MM.1S (cell line): ENCODE results near the gene RELN.

ENCODE experiments used
- DNase-seq: peaks from one replicate; pipeline ENCODE4 v3.0.0-alpha.2; 2015
- H2AFZ ChIP-seq: fragments of 300-600 bp; sonication (generic); 2 replicates; pipeline ENCODE4 v1.6.0; 2016; ENCODE audit warnings: antibody characterized with exemption, low read length
- H3F3A ChIP-seq: fragments of 300-600 bp; sonication (generic); 2 replicates; pipeline ENCODE4 v1.6.1; 2016; ENCODE audit warnings: mild to moderate bottlenecking, antibody characterized with exemption, low read length, moderate library complexity, mixed read lengths; ENCODE audit not compliant: insufficient read depth
- H3K27ac ChIP-seq: fragments of 300-600 bp; sonication (generic); 2 replicates; pipeline ENCODE4 v1.5.1; 2016; ENCODE audit warnings: mild to moderate bottlenecking, low read length
- H3K27me3 ChIP-seq: fragments of 300-600 bp; sonication (generic); replicated peaks from 2 replicates; pipeline ENCODE4 v1.6.0; 2016; ENCODE audit warnings: low read length; ENCODE audit not compliant: insufficient read depth
- H3K36me3 ChIP-seq: fragments of 300-600 bp; sonication (generic); replicated peaks from 2 replicates; pipeline ENCODE4 v1.6.1; 2016; ENCODE audit warnings: mild to moderate bottlenecking, low read length, mixed read lengths; ENCODE audit not compliant: insufficient read depth
- H3K4me1 ChIP-seq: fragments of 300-600 bp; sonication (generic); 2 replicates; pipeline ENCODE4 v1.6.1; 2016; ENCODE audit warnings: low read length, mixed read lengths
- H3K4me2 ChIP-seq: fragments of 300-600 bp; sonication (generic); 2 replicates; pipeline ENCODE4 v1.6.0; 2016; ENCODE audit warnings: low read depth, low read length
- H3K4me3 ChIP-seq: fragments of 300-600 bp; sonication (generic); 2 replicates; pipeline ENCODE4 v1.5.1; 2016; ENCODE audit warnings: low read length, mixed read lengths
- H3K79me2 ChIP-seq: fragments of 300-600 bp; sonication (generic); 2 replicates; pipeline ENCODE4 v1.6.1; 2016; ENCODE audit warnings: mixed run types, low read length, mixed read lengths
- H3K9ac ChIP-seq: fragments of 300-600 bp; sonication (generic); 2 replicates; pipeline ENCODE4 v1.6.1; 2016; ENCODE audit warnings: low read length, mixed read lengths
- H3K9me2 ChIP-seq: fragments of 300-600 bp; sonication (generic); replicated peaks from 2 replicates; pipeline ENCODE4 v1.6.1; 2016; ENCODE audit warnings: mild to moderate bottlenecking, low read length, mixed read lengths; ENCODE audit not compliant: insufficient read depth
- H3K9me3 ChIP-seq: fragments of 300-600 bp; sonication (generic); replicated peaks from 2 replicates; pipeline ENCODE4 v1.6.1; 2016; ENCODE audit warnings: mild to moderate bottlenecking, low read length, mixed read lengths; ENCODE audit not compliant: insufficient read depth
- H4K20me1 ChIP-seq: fragments of 300-600 bp; sonication (generic); 2 replicates; pipeline ENCODE4 v1.6.1; 2016; ENCODE audit warnings: mild to moderate bottlenecking, low read length, moderate library complexity, mixed read lengths; ENCODE audit not compliant: insufficient read depth
- EZH2 ChIP-seq: fragments of 300-600 bp; sonication (generic); optimal IDR thresholded peaks from 2 replicates; pipeline ENCODE3; 2017; ENCODE audit warnings: low read depth, mild to moderate bottlenecking, antibody characterized with exemption, low read length, mixed read lengths
- EZH2phosphoT487 ChIP-seq: fragments of 300-600 bp; sonication (generic); IDR thresholded peaks from 2 replicates; pipeline ENCODE4 v1.6.1; 2018; ENCODE audit warnings: antibody characterized with exemption, low read length
- TF ChIP-seq, protein P1 (sequence below): fragments of 300-600 bp; sonication (generic); IDR thresholded peaks from 2 replicates; pipeline ENCODE4 v1.5.1; 2016; ENCODE audit warnings: antibody characterized with exemption, low read length, mixed read lengths

Gene RELN

DNA sequence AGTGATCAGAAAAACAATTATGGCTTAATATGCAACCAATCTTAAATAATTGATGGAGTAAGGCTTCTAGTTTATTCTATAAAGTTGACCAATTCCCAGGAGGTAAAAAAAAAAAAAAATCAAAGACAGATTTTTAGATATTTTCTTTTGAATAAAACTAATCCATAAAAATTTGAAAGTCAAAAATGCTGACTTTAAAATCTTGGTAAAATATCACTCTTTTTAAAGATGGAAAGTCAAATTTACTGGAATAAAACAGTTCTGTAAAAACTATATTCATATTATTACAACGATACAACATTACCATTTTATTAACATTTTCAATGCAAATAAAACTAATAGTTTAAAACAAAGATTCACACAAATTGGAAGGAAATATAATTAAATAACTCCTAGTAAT, 5.4 kb downstream of the RELN start:
- DNase-seq: no peak
- no peak overlapping the region for H3K4me3 ChIP-seq
- H3K9ac ChIP-seq: no peak overlapping the region
- no peak for TF ChIP-seq EZH2phosphoT487
- TF ChIP-seq EZH2: no peak
- TF ChIP-seq, protein P1, sequence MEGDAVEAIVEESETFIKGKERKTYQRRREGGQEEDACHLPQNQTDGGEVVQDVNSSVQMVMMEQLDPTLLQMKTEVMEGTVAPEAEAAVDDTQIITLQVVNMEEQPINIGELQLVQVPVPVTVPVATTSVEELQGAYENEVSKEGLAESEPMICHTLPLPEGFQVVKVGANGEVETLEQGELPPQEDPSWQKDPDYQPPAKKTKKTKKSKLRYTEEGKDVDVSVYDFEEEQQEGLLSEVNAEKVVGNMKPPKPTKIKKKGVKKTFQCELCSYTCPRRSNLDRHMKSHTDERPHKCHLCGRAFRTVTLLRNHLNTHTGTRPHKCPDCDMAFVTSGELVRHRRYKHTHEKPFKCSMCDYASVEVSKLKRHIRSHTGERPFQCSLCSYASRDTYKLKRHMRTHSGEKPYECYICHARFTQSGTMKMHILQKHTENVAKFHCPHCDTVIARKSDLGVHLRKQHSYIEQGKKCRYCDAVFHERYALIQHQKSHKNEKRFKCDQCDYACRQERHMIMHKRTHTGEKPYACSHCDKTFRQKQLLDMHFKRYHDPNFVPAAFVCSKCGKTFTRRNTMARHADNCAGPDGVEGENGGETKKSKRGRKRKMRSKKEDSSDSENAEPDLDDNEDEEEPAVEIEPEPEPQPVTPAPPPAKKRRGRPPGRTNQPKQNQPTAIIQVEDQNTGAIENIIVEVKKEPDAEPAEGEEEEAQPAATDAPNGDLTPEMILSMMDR: no peak
- H2AFZ ChIP-seq: no peak overlapping the region
- H3K4me2 ChIP-seq: no peak overlapping the region
- H3K79me2 ChIP-seq: no peaks in the 10 kb centered on the region
- no peaks in the 10 kb centered on the region for H3K36me3 ChIP-seq
- H3K27me3 ChIP-seq: no peaks in the 10 kb centered on the region; the same call in 1 of the 2 replicates
- H3F3A ChIP-seq: no peaks in the 10 kb centered on the region
- H3K27ac ChIP-seq: no peak overlapping the region
- no peaks in the 10 kb centered on the region for H4K20me1 ChIP-seq
- H3K4me1 ChIP-seq: no peaks in the 10 kb centered on the region
- H3K9me2 ChIP-seq: no peaks in the 10 kb centered on the region
- H3K9me3 ChIP-seq: no peaks in the 10 kb centered on the region

DNA sequence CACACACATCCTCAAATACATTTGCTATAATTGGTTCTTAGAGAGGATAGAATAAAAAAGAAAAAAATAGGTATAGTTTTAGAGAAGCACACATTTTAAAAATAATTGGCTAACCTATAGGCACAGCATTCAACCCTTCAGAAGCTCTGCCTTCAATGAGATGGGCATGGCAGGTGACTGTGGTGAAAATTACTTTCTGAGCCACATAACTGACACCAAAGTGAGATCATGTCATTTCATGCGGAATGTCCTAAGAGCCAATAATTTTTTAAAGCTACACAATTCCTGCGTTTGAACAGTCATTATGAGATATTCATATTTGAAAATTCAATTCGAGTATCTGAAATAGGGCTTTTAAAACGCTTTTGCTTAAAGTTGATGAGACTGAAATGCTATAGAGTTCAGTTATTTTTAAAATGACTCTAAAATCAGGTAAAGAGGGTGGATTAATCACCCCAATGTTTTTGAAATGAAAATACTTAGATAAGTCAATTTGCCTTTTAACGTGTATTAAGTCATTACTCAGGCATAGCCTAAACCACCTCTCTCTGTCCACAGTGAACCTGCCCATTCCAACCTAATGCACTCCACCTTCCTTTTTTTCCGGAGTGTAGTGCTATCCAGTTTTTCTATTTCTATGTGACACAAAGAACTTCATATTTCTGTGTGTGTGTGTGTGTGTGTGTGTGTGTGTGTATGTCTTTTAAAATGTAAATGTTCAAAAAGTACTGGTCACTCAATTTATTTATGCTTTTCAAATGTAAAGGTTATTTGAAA, 6.1 kb downstream of the RELN start:
- H3K9ac ChIP-seq: no peak overlapping the region
- no peaks in the 10 kb centered on the region for H3K36me3 ChIP-seq
- DNase-seq: no peak
- no peaks in the 10 kb centered on the region for H3K4me1 ChIP-seq
- H3K27me3 ChIP-seq: no peaks in the 10 kb centered on the region; the same call in 1 of the 2 replicates
- no peak overlapping the region for H3K27ac ChIP-seq
- no peak overlapping the region for H2AFZ ChIP-seq
- no peaks in the 10 kb centered on the region for H3K9me2 ChIP-seq
- H4K20me1 ChIP-seq: no peaks in the 10 kb centered on the region
- no peak overlapping the region for H3K4me3 ChIP-seq
- no peaks in the 10 kb centered on the region for H3F3A ChIP-seq
- H3K9me3 ChIP-seq: no peaks in the 10 kb centered on the region
- H3K79me2 ChIP-seq: no peaks in the 10 kb centered on the region
- TF ChIP-seq EZH2 (no peak), EZH2phosphoT487 (no peak)
- TF ChIP-seq, protein P1: no peak
- no peak overlapping the region for H3K4me2 ChIP-seq

DNA sequence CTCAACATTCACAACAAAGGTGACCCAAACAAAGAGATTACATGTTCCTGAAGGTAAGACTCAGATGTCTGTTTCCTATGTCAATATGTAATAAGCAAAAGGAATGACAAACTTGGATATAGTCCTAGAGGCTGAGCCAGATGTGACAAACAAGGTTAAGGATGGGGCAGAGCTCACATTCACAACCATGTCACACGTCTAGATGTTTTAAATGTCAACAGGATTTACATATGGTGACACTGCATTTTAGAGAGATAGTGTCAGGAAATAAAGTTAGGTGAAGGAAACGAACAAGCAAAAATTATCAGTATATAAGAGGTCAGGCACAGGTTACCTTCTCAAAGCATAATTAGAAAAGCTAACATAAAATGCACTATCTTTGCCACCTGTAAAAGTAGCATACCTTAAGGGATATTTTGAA, 8.4 kb downstream of the RELN start:
- Histone ChIP-seq H3K9ac (no peak overlapping the region), H3K9me3 (no peaks in the 10 kb centered on the region), H4K20me1 (no peaks in the 10 kb centered on the region), H3K27ac (no peak overlapping the region), H3K27me3 (no peaks in the 10 kb centered on the region), H3K9me2 (no peaks in the 10 kb centered on the region), H3K79me2 (no peaks in the 10 kb centered on the region), H3F3A (no peaks in the 10 kb centered on the region), H3K4me1 (no peaks in the 10 kb centered on the region), H3K36me3 (no peaks in the 10 kb centered on the region), H2AFZ (no peak overlapping the region), H3K4me3 (no peak overlapping the region), H3K4me2 (no peak overlapping the region)
- no peak for DNase-seq
- no peak for TF ChIP-seq EZH2phosphoT487
- no peak for TF ChIP-seq EZH2
- TF ChIP-seq, protein P1: no peak
